ENCODE results near the gene TEX2. TPM values are rescaled to one million over a fixed set of nuclear protein-coding genes. Genes with fewer than 3 reads are reported as not detected.

The TEX2 gene
- polyA plus RNA-seq, 1 donor (not counting 4 experiments of a cell fraction or from before 2014, with no cell fraction given), result 44.4 TPM

- peaks cover 11% of the 10 kb centered on the region for H3K4me1 ChIP-seq (ENCODE audit: control insufficient read depth, extremely low read depth, insufficient read depth, low read length)
- H3K9me3 ChIP-seq (ENCODE audit: control insufficient read depth, low read depth, low read length), result no peaks in the 10 kb centered on the region
- H2AFZ ChIP-seq (ENCODE audit: control insufficient read depth, low read length), result peak overlapping the region; percentile 95
- dilution Hi-C loops (cut with MboI; ENCODE audit: extremely low pct_ligation_motif_present, low sequenced_read_pairs), result no loop called here
- DNase-seq (ENCODE audit: low read depth, low spot score) (peak; percentile 99), FAIRE-seq (peak; percentile 69)
- H3K36me3 ChIP-seq (ENCODE audit: control insufficient read depth in 2 of 2, extremely low read depth in 1 of 2, insufficient read depth in 2 of 2, low read length in 2 of 2), result peaks cover 10 to 15% of the 10 kb centered on the region in 2 experiments
- H3K79me2 ChIP-seq (ENCODE audit: control insufficient read depth, insufficient read depth, low read length), result peaks cover 2% of the 10 kb centered on the region
- peak overlapping the region; percentile 89 for H3K27ac ChIP-seq (ENCODE audit: control insufficient read depth, insufficient read depth, low read length)
- no peak for TF ChIP-seq EZH2 (IDR thresholded peaks at IDR 0.05; ENCODE audit: low read length)
- TF ChIP-seq, protein P1, sequence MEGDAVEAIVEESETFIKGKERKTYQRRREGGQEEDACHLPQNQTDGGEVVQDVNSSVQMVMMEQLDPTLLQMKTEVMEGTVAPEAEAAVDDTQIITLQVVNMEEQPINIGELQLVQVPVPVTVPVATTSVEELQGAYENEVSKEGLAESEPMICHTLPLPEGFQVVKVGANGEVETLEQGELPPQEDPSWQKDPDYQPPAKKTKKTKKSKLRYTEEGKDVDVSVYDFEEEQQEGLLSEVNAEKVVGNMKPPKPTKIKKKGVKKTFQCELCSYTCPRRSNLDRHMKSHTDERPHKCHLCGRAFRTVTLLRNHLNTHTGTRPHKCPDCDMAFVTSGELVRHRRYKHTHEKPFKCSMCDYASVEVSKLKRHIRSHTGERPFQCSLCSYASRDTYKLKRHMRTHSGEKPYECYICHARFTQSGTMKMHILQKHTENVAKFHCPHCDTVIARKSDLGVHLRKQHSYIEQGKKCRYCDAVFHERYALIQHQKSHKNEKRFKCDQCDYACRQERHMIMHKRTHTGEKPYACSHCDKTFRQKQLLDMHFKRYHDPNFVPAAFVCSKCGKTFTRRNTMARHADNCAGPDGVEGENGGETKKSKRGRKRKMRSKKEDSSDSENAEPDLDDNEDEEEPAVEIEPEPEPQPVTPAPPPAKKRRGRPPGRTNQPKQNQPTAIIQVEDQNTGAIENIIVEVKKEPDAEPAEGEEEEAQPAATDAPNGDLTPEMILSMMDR (optimal IDR thresholded peaks at IDR 0.05 in 1 of 3, IDR thresholded peaks at IDR 0.05 in 1 of 3, conservative IDR thresholded peaks at IDR 0.05 in 1 of 3; ENCODE audit: extremely low read depth in 1 of 3, insufficient read depth in 2 of 3, low read length in 3 of 3), result peak in 1 of 3 experiments; percentile 13
- peak overlapping the region; percentile 99 for H3K9ac ChIP-seq (ENCODE audit: control insufficient read depth, extremely low read depth, insufficient read depth, low read length)
- peak overlapping the region; percentile 96 for H3K4me2 ChIP-seq (ENCODE audit: control insufficient read depth, extremely low read depth, insufficient read depth, low read depth, low read length)
- no peaks in the 10 kb centered on the region for H3K27me3 ChIP-seq (ENCODE audit: control insufficient read depth, extremely low read depth, insufficient read depth, low read length)
- no peaks in the 10 kb centered on the region for H3K9me1 ChIP-seq (ENCODE audit: control insufficient read depth, extremely low read depth, insufficient read depth, low read length)
- no peaks in the 10 kb centered on the region for H4K20me1 ChIP-seq (ENCODE audit: control insufficient read depth, extremely low read depth, insufficient read depth, low read length)
- H3K4me3 ChIP-seq (ENCODE audit: control insufficient read depth in 2 of 3, extremely low read depth in 1 of 3, insufficient read depth in 2 of 3, low read depth in 1 of 3, low read length in 3 of 3), result peak overlapping the region; percentile 62 to 93 (median 84)
These were observed 117.2 kb downstream of the TEX2 start for GRCh38 chr17:64145751-64146417.

GRCh38 chr17:64145375-64145750 is 117.7 kb downstream of the TEX2 start:
- Histone ChIP-seq H3K4me3 (ENCODE audit: control insufficient read depth in 2 of 3, extremely low read depth in 1 of 3, insufficient read depth in 2 of 3, low read depth in 1 of 3, low read length in 3 of 3) (peak overlapping the region; percentile 62 to 93 (median 84)), H3K79me2 (ENCODE audit: control insufficient read depth, insufficient read depth, low read length) (peaks cover 2% of the 10 kb centered on the region), H3K27me3 (ENCODE audit: control insufficient read depth, extremely low read depth, insufficient read depth, low read length) (no peaks in the 10 kb centered on the region), H3K27ac (ENCODE audit: control insufficient read depth, insufficient read depth, low read length) (peak overlapping the region; percentile 89), H4K20me1 (ENCODE audit: control insufficient read depth, extremely low read depth, insufficient read depth, low read length) (no peaks in the 10 kb centered on the region), H3K36me3 (ENCODE audit: control insufficient read depth in 2 of 2, extremely low read depth in 1 of 2, insufficient read depth in 2 of 2, low read length in 2 of 2) (peaks cover 8 to 14% of the 10 kb centered on the region in 2 experiments), H3K9me1 (ENCODE audit: control insufficient read depth, extremely low read depth, insufficient read depth, low read length) (no peaks in the 10 kb centered on the region), H3K9ac (ENCODE audit: control insufficient read depth, extremely low read depth, insufficient read depth, low read length) (peak overlapping the region; percentile 99), H3K4me1 (ENCODE audit: control insufficient read depth, extremely low read depth, insufficient read depth, low read length) (peaks cover 11% of the 10 kb centered on the region), H2AFZ (ENCODE audit: control insufficient read depth, low read length) (peak overlapping the region; percentile 95), H3K9me3 (ENCODE audit: control insufficient read depth, low read depth, low read length) (no peaks in the 10 kb centered on the region), H3K4me2 (ENCODE audit: control insufficient read depth, extremely low read depth, insufficient read depth, low read depth, low read length) (peak overlapping the region; percentile 96)
- FAIRE-seq, result no peak
- no peak for TF ChIP-seq EZH2 (IDR thresholded peaks at IDR 0.05; ENCODE audit: low read length)
- TF ChIP-seq, protein P1 (optimal IDR thresholded peaks at IDR 0.05 in 1 of 3, IDR thresholded peaks at IDR 0.05 in 1 of 3, conservative IDR thresholded peaks at IDR 0.05 in 1 of 3; ENCODE audit: extremely low read depth in 1 of 3, insufficient read depth in 2 of 3, low read length in 3 of 3), result no peak
- dilution Hi-C loops (cut with MboI; ENCODE audit: extremely low pct_ligation_motif_present, low sequenced_read_pairs), result no loop called here
- DNase-seq (ENCODE audit: low read depth, low spot score), result no peak

Measured in keratinocyte (primary cell).